Mucosa of gallbladder (tissue), 1 donor: ENCODE results near the gene AHNAK. TPM values are rescaled to one million over a fixed set of nuclear protein-coding genes. Genes with fewer than 3 reads are reported as not detected.
"Not testable (repeated sequence)": the region's sequence is repeated elsewhere in the genome, so short reads cannot be mapped to it uniquely, and the experiment has no call there.

ENCODE experiments used
- DNase-seq: peaks from one replicate; pipeline ENCODE4 v3.0.0-alpha.2; 2020; ENCODE audit warnings: low spot score
- total RNA-seq: library from RNA; stranded (reverse); gene quantifications from one replicate; pipeline ENCODE4 v1.2.1, GENCODE V29; 2021
- donor health status: DM: no; HTN: no; CAD: no.

The AHNAK gene
- total RNA-seq, 1 donor from 2014 or later: 549 TPM

- DNase-seq: no peak
Observed at GRCh38 chr11:62462508-62462892, 84.1 kb downstream of the AHNAK start.

- DNase-seq: no peak
Observed at GRCh38 chr11:62461740-62462507, 84.7 kb downstream of the AHNAK start.

- no peak for DNase-seq
Observed at GRCh38 chr11:62459080-62459479, 87.5 kb downstream of the AHNAK start.

GRCh38 chr11:62458212-62459002 lies 88.2 kb downstream of the AHNAK start:
- DNase-seq: no peak

GRCh38 chr11:62457478-62457877 lies 89.1 kb downstream of the AHNAK start:
- no peak for DNase-seq

- no peak for DNase-seq
Observed at GRCh38 chr11:62456630-62457029, 90.0 kb downstream of the AHNAK start.

GRCh38 chr11:62452839-62453468 lies 93.7 kb downstream of the AHNAK start:
- no peak for DNase-seq

- no peak for DNase-seq
Observed at GRCh38 chr11:62452261-62452660, 94.3 kb downstream of the AHNAK start.

- DNase-seq: no peak
Observed at GRCh38 chr11:62451241-62451621, 95.4 kb downstream of the AHNAK start.

- DNase-seq: no peak
Observed at GRCh38 chr11:62450543-62451240, 95.9 kb downstream of the AHNAK start.

- not testable (repeated sequence) for DNase-seq
Observed at GRCh38 chr11:62449912-62450311, 96.7 kb downstream of the AHNAK start.

GRCh38 chr11:62449451-62449851 lies 97.2 kb downstream of the AHNAK start:
- DNase-seq: no peak

GRCh38 chr11:62446091-62446490 lies 100.5 kb downstream of the AHNAK start:
- DNase-seq: no peak

- peak; percentile 42 for DNase-seq
Observed at GRCh38 chr11:62445314-62445740, 101.3 kb downstream of the AHNAK start.

GRCh38 chr11:62444835-62445234 lies 101.8 kb downstream of the AHNAK start:
- no peak for DNase-seq

- DNase-seq: peak; percentile 45
Observed at GRCh38 chr11:62444236-62444833, 102.3 kb downstream of the AHNAK start.

GRCh38 chr11:62443390-62444235 lies 103.0 kb downstream of the AHNAK start:
- DNase-seq: no peak

GRCh38 chr11:62439785-62440602 lies 106.6 kb downstream of the AHNAK start:
- no peak for DNase-seq

- peak; percentile 63 for DNase-seq
Observed at GRCh38 chr11:62438641-62439040, 108.0 kb downstream of the AHNAK start.

GRCh38 chr11:62437616-62438015 lies 109.0 kb downstream of the AHNAK start:
- DNase-seq: no peak
